Dendritic cell treated with granulocyte-macrophage colony-stimulating factor and Interleukin-4, amounts not matched to agents 40 ng/mL and 50 ng/mL, for 4 days (primary cell): Measurements from ENCODE around the gene ASPDH.

Experiments
- H3K27ac Mint-ChIP-seq: one replicate; pipeline ENCODE4 v1.8.0; 2022; ENCODE audit warnings: mild to moderate bottlenecking, mixed read lengths
- H3K27me3 Mint-ChIP-seq: one replicate; pipeline ENCODE4 v1.8.0; 2022; ENCODE audit warnings: mild to moderate bottlenecking, mixed read lengths
- H3K36me3 Mint-ChIP-seq: one replicate; pipeline ENCODE4 v1.8.0; 2022; ENCODE audit warnings: low read depth, mixed read lengths
- H3K4me1 Mint-ChIP-seq: one replicate; pipeline ENCODE4 v1.8.0; 2022; ENCODE audit warnings: low read depth, mixed read lengths
- H3K4me3 Mint-ChIP-seq: one replicate; pipeline ENCODE4 v1.8.0; 2022; ENCODE audit warnings: mild to moderate bottlenecking, moderate library complexity, mixed read lengths
- H3K9me3 Mint-ChIP-seq: one replicate; pipeline ENCODE4 v1.8.0; 2022; ENCODE audit warnings: mixed read lengths
- intact Hi-C: fragments of 100-400 bp; cut with micrococcal nuclease; formaldehyde crosslinking; loops from one replicate; pipeline ENCODE4 v1.15.0; 2022

ASPDH gene

DNA sequence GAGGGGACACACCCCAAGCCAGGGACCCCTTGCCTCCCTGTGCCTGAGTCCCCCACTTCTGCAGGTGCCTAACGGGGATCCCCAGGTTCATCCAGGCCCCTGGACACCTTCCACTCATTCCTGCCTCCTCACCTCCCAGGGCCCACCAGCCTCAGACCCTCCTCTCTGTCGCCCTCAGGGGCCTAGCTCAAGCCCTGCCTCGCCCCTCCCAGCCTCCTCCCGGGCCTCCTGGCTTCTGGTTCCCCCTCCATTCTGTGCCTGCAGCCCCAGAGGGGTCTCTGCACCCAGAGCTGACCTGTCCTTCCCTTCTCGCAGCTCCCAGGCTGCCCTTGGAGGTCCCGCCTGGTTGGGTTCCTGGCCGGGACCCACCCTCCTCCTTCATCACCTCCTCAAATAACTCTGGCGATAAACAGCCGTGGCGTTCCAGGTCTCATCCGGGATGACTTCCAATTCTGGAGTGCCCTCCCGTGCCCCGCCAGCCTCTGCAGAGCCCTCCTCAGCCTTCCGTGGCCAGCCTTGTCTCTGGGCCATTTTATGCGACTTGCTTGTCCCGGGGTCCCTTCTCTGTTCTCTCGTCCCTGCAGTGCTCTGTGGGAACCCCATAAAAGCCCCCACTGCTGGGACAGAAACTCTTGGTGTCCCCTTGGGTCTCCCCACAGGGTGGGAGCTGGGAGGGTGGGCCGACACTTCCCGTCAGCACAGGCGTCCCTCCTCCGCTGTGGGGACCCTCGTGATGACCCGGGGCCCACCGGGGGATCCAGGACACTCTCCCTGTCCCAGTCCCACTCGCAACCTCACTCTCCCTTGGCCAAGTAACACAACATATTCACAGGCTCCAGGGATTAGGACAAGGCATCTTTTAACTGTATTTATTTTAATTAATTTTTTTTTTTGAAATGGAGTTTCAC is 11.9 kb downstream of the ASPDH start:
- H3K27me3 Mint-ChIP-seq = no peaks in the 10 kb centered on the region
- H3K27ac Mint-ChIP-seq = no peak overlapping the region
- peaks cover 15% of the 10 kb centered on the region for H3K36me3 Mint-ChIP-seq
- intact Hi-C loops = no loop called here
- no peak overlapping the region for H3K4me3 Mint-ChIP-seq
- peaks cover 1% of the 10 kb centered on the region for H3K4me1 Mint-ChIP-seq
- no peaks in the 10 kb centered on the region for H3K9me3 Mint-ChIP-seq

DNA sequence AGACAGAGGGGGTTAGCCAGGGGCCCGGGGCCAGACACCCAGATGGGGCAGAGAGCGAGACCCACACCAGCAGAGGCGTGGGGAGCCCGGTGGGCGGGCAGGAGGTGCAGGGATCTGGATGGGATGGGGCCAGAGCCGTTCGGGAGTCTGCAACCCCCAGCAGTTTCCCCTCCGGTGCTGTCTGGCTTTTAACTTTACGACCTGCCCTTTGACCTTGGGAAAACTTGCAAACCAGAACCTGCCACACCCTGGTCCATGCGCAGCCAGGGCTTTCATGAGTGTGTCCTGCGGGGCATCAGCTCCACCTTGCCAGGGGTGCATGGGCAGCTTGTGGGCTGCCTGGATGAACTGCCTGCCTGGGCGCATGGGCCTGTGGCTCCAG is 12.5 kb downstream of the ASPDH start:
- Mint-ChIP-seq H3K27ac (no peak overlapping the region), H3K4me3 (no peak overlapping the region), H3K9me3 (no peaks in the 10 kb centered on the region), H3K27me3 (peaks cover 1% of the 10 kb centered on the region), H3K4me1 (no peaks in the 10 kb centered on the region), H3K36me3 (peaks cover 9% of the 10 kb centered on the region)
- intact Hi-C loops = no loop called here

DNA sequence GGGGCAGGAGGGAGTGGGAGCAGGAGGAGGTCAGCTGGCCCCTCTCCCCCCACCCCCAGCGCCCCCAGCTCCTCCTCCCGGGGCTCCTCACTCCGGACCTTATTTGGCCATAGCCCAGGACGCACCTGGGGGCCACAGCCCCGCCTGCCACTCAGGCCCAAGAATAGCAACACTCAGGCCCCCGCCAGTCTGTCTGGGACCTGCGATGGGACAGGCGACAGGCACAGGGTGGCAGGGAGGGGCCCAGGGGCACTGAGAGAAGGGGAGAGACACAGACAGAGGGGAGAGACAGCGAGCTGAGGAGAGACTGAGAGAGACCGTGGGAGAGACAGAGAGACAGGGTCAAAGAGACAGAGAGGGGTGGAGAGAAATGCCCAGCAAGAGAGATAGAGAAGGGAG is 13.0 kb downstream of the ASPDH start:
- no peak overlapping the region for H3K4me3 Mint-ChIP-seq
- intact Hi-C loops = no loop called here
- H3K36me3 Mint-ChIP-seq = peaks cover 5% of the 10 kb centered on the region
- H3K27me3 Mint-ChIP-seq = peaks cover 2% of the 10 kb centered on the region
- no peak overlapping the region for H3K27ac Mint-ChIP-seq
- H3K9me3 Mint-ChIP-seq = no peaks in the 10 kb centered on the region
- no peaks in the 10 kb centered on the region for H3K4me1 Mint-ChIP-seq

DNA sequence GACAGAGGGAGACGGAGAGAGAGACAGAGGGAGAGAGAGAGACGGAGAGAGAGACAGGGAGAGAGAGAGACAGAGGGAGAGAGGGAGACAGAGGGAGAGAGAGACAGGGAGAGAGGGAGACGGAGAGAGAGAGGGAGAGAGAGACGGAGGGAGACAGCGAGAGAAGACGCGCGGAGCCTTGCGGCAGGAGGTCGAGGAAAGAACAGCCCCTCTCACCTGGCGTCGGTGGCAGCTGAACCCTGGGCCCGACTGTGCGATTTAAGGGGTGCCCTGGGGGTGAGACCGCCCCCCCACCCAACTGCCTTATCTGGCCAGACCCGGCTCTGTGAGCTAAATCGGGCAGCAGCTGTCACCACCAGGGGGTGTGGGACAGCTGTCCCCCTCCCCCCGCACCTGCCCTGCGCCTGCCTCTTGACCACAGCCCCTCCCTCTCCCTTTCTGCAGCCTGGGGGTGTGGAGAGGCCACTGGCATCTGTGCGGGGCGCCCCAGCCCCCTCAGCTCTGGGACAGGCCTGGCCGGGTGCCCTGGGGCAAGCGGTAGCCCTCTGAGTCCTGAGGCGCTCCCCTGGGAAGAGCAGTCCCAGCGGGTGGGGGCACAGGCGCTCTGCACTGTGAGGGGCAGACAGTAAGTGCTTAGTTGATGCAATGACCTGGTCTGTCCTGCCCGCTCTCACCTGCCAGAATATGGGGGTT is 13.5 kb downstream of the ASPDH start:
- Mint-ChIP-seq H3K27ac (no peak overlapping the region), H3K4me3 (no peak overlapping the region), H3K27me3 (peaks cover 4% of the 10 kb centered on the region), H3K4me1 (no peaks in the 10 kb centered on the region), H3K9me3 (no peaks in the 10 kb centered on the region), H3K36me3 (no peaks in the 10 kb centered on the region)
- intact Hi-C loops = no loop called here

DNA sequence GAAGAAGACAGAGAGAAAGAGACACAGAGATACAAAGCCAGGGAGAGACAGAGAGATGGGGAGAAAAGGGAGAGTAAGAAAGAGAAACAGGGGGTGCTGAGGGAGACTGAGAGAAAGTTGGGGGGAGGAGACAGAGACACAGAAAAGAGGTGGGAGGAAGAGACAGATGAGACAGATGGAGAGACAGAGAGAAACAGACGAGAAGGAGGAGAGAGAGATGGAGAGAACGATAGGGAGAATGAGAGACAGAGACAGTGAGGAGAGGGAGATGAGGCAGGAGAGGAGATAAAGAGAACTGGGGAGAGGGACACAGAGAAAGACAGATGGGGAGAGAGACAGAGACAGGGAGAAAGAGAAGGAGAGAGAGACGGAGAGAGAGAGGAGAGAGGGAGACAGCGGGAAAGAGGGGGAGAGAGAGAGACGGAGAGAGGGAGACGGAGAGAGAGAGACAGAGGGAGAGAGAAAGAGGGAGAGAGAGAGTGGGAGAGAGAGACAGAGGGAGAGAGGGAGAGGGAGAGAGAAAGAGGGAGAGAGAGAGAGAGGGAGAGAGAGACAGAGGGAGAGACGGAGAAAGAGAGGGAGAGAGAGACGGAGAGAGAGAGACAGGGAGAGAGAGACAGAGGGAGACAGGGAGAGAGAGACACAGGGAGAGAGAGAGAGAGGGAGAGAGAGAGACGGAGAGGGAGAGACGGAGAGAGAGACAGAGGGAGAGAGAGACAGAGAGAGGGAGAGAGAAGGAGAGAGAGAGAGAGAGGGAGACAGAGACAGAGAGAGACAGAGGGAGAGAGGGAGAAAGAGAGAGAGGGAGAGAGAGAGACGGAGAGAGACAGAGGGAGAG is 15.3 kb downstream of the ASPDH start:
- no peak overlapping the region for H3K27ac Mint-ChIP-seq

DNA sequence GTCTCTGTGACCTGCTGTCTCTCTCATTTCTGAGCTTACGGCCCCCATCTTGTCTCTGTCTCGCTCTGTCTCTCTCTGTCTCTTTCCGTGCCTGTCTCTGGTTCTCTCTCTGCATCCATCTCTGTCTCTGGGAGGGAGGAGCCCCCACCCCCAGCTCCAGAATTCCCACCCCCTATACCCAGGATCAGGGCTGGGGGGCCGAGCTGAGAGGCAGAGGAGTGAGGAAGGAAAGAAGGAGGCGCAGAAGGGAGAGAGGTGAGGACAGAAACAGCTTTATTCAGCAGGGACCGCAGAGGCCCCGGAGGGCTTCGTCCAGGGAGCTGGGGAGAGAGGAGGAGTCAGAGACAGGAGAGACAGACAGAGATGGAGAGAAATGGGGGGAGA is 16.7 kb downstream of the ASPDH start:
- H3K4me3 Mint-ChIP-seq = no peak overlapping the region
- peaks cover 14% of the 10 kb centered on the region for H3K27me3 Mint-ChIP-seq
- no peaks in the 10 kb centered on the region for H3K36me3 Mint-ChIP-seq
- H3K27ac Mint-ChIP-seq = no peak overlapping the region
- intact Hi-C loops = no loop called here
- peaks cover 20% of the 10 kb centered on the region for H3K4me1 Mint-ChIP-seq
- no peaks in the 10 kb centered on the region for H3K9me3 Mint-ChIP-seq

More for the DNA sequence above, 15.3 kb downstream of the ASPDH start:
- Mint-ChIP-seq H3K9me3 (no peaks in the 10 kb centered on the region), H3K4me1 (peaks cover 14% of the 10 kb centered on the region), H3K4me3 (no peak overlapping the region), H3K36me3 (no peaks in the 10 kb centered on the region), H3K27me3 (peaks cover 14% of the 10 kb centered on the region)
- intact Hi-C loops = no loop called here

DNA sequence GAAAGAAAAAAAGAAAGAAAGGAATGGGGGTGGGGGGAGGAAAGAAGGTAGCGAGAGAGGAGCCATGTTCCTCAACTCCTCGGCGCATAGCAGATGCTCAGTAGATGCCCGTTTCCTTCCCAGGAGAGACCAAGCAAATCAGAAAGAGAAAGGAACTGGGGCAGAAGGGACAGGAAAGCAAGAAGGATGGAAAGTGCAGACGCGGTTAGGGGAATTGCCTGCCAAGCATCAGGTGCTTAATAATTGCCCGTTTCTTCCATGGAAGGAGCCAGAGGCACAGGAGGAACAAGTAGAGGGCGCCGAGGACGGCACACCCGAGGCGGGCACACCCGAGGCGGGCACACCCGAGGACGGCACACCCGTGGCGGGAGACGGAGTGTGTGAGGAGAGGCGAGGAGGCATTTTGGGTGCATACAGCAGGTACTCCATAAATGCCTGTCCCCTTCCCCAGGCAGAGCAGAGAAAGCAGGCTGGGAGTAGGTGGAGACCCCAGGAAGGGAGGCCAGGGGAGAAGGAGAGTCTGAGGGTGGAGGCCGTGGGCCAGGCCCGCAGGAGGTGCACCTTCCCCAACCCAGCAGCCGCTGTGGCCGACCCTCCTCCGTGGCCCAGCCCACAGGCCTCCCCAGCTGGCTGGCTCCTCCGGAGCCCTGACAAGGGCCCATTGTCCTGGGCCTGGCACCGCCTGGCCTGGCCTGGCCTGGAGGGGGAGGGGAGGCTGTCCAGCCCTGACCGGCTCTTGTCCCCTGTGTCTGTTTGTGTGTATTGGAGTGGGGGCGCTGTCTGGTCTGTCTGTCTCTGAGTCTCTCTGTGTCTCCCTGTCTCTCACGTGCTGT is 17.3 kb downstream of the ASPDH start:
- Mint-ChIP-seq H3K27me3 (peaks cover 16% of the 10 kb centered on the region), H3K36me3 (no peaks in the 10 kb centered on the region), H3K27ac (no peak overlapping the region)

DNA sequence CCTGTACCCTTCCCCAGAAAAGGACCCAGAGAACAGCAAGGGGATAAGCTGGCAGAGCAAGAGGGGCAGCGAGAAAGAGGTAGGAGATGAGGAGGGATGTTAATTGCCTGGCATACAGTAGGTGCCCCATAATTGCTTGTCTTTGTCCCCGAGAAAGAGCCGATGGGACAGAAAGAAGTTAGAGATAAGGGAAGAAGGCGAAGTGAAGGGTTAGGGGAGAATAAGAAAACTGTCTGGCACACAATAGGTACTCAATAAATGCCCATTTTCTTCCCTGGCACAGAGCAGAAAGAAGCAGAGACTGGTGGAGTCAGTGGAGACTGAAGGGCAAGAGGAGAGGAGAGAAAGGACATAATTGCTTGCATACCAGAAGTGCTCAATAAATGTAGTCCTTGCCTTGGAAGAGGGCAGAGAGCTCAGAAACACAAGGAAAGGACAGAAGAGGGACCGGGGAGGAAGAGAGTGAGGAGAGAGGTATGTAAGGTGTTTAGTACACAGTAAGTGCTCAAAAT is 18.6 kb downstream of the ASPDH start:
- H3K4me1 Mint-ChIP-seq = peaks cover 38% of the 10 kb centered on the region
- H3K27me3 Mint-ChIP-seq = peaks cover 16% of the 10 kb centered on the region
- intact Hi-C loops = no loop called here
- H3K9me3 Mint-ChIP-seq = no peaks in the 10 kb centered on the region
- peaks cover 6% of the 10 kb centered on the region for H3K36me3 Mint-ChIP-seq
- H3K27ac Mint-ChIP-seq = no peak overlapping the region
- no peak overlapping the region for H3K4me3 Mint-ChIP-seq

More for the DNA sequence above, 17.3 kb downstream of the ASPDH start:
- intact Hi-C loops = no loop called here
- no peaks in the 10 kb centered on the region for H3K9me3 Mint-ChIP-seq
- H3K4me1 Mint-ChIP-seq = peaks cover 26% of the 10 kb centered on the region
- H3K4me3 Mint-ChIP-seq = no peak overlapping the region

DNA sequence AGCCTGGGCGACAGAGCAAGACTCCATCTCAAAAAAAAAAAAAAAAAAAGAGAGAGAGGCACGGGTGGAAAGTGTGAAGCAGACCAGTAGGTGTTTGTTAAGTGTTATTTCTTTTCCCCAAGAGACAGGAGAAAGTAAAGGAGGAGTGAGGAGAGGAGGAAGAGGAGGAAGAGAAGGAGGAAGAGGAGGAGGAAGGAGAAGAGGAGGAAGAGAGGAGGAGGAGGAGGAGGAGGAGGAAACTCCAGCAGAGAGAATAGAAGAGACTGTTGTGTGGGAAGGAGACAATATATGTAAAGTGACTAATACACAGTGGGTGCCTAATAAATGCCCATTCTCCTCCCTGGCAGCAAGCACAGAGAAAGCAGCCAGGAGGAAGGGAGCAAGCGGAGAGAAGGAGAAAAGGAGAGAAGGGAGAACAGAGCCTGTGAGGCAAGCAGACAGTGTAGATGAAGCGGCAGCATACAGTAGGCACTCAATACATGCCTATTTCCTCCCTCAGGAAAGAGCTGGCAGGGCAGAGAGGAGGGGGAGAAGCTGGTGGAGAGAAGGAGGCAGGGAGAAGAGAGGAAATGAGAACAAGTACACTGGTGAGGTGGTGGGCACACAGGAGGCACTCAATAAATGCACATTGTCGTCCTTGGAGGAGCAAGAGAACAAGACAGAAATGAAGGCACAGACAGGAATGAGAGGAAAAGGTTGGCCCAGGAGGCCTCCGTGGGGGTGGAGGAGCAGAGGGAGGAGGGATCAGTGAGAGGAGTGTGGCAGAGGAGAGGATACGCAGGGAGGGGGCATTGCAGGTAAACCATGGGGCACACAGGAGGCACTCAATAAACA is 19.3 kb downstream of the ASPDH start:
- intact Hi-C loops = no loop called here
- Mint-ChIP-seq H3K4me3 (no peak overlapping the region), H3K9me3 (peaks cover 4% of the 10 kb centered on the region), H3K36me3 (peaks cover 6% of the 10 kb centered on the region), H3K4me1 (peaks cover 43% of the 10 kb centered on the region), H3K27ac (no peak overlapping the region), H3K27me3 (peaks cover 16% of the 10 kb centered on the region)

DNA sequence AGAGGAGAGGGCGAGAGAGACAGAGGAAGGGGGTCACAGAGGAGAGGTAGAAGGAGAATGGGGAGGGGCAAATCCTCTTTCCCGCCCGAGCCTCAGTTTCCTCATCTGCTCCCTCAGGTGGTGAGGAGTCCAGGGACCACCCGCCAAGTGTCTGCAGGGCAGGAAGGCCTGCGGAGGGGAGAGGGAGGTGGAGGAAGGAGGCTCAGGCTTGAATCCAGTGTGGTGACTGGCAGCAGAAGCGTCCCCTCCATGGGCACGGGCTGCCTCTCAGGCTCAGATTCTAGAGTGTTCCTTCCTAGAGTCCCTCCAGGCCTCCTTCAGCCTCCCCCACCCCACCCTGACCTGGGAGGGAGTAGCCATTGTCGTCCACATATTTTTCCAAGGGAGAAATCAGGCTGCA is 20.5 kb downstream of the ASPDH start:
- peaks cover 56% of the 10 kb centered on the region for H3K4me1 Mint-ChIP-seq
- H3K4me3 Mint-ChIP-seq = no peak overlapping the region
- peaks cover 16% of the 10 kb centered on the region for H3K27me3 Mint-ChIP-seq
- peaks cover 6% of the 10 kb centered on the region for H3K9me3 Mint-ChIP-seq
- peaks cover 6% of the 10 kb centered on the region for H3K36me3 Mint-ChIP-seq
- intact Hi-C loops = no loop called here
- no peak overlapping the region for H3K27ac Mint-ChIP-seq

DNA sequence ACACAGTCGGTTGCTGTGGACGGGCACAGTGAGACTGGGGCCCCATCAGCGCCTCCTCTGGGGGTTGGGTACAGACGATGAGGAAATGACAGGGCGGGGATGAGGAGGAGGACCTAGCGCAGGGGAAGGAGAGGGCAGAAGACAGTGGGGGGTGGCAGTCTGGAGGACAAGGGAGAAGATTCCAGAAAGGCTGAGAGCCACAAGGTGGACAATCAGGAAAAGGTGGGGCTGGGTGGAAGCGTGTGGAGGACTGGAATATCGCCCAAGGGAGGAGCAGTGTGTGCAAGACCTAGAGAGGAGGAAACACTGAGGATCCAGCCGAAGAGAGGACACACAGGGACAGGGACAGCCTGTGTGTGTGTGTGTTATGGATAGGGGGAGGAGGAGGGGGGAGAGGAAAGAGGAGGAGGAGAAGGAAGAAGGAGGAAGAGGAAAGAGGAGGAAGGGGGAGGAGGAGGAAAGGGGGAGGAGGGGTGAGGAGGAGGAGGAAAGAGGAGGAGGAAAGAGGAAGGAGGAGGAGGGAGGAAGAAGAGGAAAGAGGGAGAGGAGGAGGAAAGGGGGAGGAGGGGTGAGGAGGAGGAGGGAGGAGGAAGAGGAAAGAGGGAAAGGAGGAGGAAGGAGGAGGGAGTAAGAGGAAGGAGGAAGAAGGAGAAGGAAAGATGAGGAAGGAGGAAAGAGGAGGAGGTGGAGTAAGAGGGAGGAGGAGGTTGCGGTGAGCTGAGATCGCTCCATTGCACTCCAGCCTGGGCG is 21.2 kb downstream of the ASPDH start:
- intact Hi-C loops = no loop called here
- peak overlapping the region; percentile 46 for H3K4me3 Mint-ChIP-seq
- peak overlapping the region; percentile 57 for H3K27ac Mint-ChIP-seq
- H3K36me3 Mint-ChIP-seq = peaks cover 6% of the 10 kb centered on the region
- peaks cover 16% of the 10 kb centered on the region for H3K27me3 Mint-ChIP-seq
- H3K4me1 Mint-ChIP-seq = peaks cover 63% of the 10 kb centered on the region
- peaks cover 11% of the 10 kb centered on the region for H3K9me3 Mint-ChIP-seq

DNA sequence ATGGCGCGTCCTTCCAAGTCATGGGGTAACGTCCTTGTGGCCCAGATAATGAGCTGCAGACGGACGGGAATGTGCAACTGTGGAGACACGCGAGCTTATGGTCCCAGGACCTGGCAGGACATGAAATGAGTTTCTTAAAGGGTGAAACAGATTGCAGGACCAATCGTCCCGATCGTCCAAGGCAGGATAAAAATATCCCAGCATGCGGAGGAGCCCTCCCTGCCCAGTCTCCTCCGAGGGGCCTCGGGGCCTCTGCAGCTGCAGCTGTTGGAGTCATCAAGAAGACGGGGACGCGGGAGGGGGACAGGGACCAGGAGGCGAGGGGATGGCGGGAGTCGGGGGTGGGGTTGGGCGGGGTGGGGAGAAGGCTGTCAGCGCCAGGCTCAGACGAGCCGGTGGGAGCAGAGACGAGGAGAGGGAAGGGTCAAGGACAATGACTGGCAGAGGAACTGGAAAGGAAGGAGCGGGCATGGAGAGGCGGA is 22.7 kb downstream of the ASPDH start:
- Mint-ChIP-seq H3K36me3 (peaks cover 6% of the 10 kb centered on the region), H3K27ac (peak overlapping the region; percentile 57), H3K4me1 (peaks cover 69% of the 10 kb centered on the region), H3K27me3 (peaks cover 14% of the 10 kb centered on the region), H3K9me3 (peaks cover 14% of the 10 kb centered on the region), H3K4me3 (no peak overlapping the region)
- intact Hi-C loops = no loop called here
